NB4 (cell line): Measurements from ENCODE around the gene LEP.

Experiments
- MYC ChIP-seq: IDR thresholded peaks from 2 replicates; pipeline ENCODE4 v1.6.1; 2011; ENCODE audit warnings: low read depth, low read length
- POLR2A ChIP-seq: IDR thresholded peaks from 2 replicates; pipeline ENCODE4 v1.6.1; 2011; ENCODE audit warnings: mild to moderate bottlenecking; ENCODE audit not compliant: insufficient read length; ENCODE audit errors: extremely low read depth
- TF ChIP-seq, protein P1 (sequence below): IDR thresholded peaks from one replicate; pipeline ENCODE4 v1.5.1; 2012; ENCODE audit warnings: low read depth, low read length
- TF ChIP-seq, protein P2 (sequence below): IDR thresholded peaks from 2 replicates; pipeline ENCODE4 v1.6.1; 2011; ENCODE audit warnings: low read depth, low read length

DNA sequence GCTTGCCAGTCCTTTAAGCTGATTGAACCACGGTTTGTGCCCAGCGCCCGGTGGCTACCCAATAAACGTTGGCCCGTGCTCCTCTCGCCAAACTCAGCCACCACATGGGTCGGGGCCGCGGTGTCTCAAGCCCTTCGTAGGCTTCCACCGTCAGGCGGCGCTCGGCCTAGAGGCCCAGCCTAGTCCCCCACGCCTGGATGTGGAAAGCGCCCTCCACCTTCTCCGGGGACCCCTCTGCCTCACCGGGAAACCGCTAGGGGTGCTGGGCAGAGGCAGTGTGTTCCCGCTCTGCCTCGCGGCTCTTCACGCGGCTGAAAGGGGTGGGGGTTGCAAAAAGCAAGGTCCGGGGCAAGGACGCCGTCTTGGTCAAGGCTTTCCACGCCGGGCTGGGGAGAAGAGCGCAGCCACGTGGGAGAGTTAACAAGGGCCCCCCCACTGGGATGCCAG, 29.8 kb downstream of the LEP start:
- TF ChIP-seq, protein P1, sequence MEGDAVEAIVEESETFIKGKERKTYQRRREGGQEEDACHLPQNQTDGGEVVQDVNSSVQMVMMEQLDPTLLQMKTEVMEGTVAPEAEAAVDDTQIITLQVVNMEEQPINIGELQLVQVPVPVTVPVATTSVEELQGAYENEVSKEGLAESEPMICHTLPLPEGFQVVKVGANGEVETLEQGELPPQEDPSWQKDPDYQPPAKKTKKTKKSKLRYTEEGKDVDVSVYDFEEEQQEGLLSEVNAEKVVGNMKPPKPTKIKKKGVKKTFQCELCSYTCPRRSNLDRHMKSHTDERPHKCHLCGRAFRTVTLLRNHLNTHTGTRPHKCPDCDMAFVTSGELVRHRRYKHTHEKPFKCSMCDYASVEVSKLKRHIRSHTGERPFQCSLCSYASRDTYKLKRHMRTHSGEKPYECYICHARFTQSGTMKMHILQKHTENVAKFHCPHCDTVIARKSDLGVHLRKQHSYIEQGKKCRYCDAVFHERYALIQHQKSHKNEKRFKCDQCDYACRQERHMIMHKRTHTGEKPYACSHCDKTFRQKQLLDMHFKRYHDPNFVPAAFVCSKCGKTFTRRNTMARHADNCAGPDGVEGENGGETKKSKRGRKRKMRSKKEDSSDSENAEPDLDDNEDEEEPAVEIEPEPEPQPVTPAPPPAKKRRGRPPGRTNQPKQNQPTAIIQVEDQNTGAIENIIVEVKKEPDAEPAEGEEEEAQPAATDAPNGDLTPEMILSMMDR: no peak
- TF ChIP-seq POLR2A: no peak
- no peak for TF ChIP-seq MYC
- TF ChIP-seq, protein P2, sequence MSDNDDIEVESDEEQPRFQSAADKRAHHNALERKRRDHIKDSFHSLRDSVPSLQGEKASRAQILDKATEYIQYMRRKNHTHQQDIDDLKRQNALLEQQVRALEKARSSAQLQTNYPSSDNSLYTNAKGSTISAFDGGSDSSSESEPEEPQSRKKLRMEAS: no peak
